Fibroblast of peridontal ligament (primary cell): ENCODE data around the gene SLC41A2.
A peak's percentile ranks its signal among the peaks of the same experiment; 100 is the strongest.

Source experiments
- DNase-seq: peaks from one replicate; pipeline ENCODE4 v3.0.0-alpha.2; 2010; ENCODE audit errors: extremely low read depth

Gene SLC41A2

GRCh38 chr12:104930388-104931326 lies 27.4 kb downstream of the SLC41A2 start:
- DNase-seq, result peak; percentile 16

GRCh38 chr12:104929977-104930376 lies 28.1 kb downstream of the SLC41A2 start:
- DNase-seq, result no peak

DNA sequence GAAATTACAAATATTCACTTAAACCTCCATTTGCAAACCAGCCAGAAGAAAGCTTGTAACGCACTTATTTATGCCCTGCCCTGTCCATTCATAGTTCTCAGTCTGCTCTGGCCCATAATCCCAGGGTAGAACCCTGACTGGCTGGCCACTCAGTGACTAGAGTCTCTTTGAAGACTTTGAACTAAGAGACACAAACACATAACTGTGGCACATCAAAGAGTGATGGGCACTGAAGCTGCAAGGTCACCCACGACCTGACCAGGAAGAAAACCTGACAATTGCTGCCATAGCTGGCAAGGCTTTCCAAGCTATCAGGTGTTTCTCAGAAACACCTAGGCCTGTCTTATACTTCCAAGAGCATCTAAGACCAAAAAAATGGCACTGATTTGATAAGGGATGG lies 28.7 kb downstream of the SLC41A2 start:
- DNase-seq, result no peak

- DNase-seq, result peak; percentile 24
These were observed 29.9 kb downstream of the SLC41A2 start for GRCh38 chr12:104928036-104928745.

- DNase-seq, result no peak
These were observed 32.6 kb downstream of the SLC41A2 start for GRCh38 chr12:104925501-104925900.

GRCh38 chr12:104921340-104921739 lies 36.8 kb downstream of the SLC41A2 start:
- DNase-seq, result no peak

DNA sequence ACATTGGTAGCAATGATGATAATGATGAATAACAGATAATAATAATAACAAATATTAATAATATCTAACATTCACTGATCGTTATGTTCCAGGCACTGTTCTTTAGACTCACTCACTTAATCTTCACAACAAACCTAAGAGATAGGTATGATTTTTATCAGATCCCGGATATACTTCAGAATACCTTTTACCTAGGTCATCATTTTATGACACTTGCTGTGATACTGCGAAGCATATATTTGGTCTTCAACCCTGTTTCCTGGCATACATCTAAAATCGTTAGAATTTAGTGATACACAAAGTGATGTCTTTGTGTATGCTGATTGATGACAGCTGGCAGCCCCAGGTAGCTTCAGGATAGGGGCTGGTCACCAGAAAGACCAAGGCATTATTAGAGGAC lies 46.1 kb downstream of the SLC41A2 start:
- no peak for DNase-seq

DNA sequence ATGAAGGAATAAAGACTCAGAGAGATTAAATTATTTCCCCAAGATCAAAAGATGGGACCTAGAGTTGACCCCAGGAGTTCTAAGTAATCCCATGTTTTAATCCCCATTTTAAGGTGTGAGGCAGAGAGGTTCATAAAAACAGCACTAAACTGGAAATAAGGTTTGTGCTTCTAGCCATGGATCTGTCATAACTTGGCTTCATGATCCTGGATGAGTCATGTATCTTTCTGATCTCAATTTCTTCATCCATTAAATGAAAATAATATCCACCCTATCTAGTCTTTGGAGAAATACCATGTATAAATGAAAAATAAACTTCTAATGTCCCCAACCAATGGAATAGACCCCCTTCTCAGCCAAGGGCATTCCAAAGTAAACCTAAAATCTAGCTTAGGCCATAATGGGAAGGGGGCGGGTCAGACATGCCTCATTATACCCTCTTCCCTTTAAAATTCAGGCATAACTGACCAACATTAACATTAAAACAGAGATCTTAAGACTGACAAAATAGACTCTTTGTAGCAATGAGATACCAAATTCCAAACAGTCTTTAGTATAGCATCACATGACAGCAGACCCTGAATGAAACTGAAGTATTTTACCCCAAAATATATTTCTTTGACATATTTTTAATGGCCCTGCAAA lies 47.8 kb downstream of the SLC41A2 start:
- DNase-seq, result peak; percentile 66

DNA sequence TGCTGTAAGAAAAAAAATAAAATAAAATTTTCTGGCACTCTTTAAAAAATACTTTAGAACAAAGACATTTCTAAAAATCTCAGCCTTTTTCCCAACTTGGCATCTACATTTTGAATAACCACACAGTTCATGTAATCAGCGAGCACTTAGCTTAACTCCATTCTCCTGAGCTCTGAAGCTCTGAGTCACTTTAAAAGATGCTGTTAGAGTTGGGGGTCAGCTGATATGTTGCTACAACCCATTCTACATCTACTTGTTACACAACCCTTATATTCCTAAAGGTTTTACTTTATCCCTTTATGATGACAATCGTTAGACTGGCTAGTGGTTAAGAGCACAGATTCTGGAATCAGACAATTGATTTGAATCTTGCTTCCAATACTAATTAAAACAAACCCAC lies 48.3 kb downstream of the SLC41A2 start:
- peak; percentile 83 for DNase-seq
